ENCODE data around the gene MARCHF10. TPM values are rescaled to one million over a fixed set of nuclear protein-coding genes. Genes with fewer than 3 reads are reported as not detected.

Gene MARCHF10
- total and polyA plus RNA-seq, 7 donors: 0.09 to 2.1 (median 0.71) TPM; not detected in 2

DNA sequence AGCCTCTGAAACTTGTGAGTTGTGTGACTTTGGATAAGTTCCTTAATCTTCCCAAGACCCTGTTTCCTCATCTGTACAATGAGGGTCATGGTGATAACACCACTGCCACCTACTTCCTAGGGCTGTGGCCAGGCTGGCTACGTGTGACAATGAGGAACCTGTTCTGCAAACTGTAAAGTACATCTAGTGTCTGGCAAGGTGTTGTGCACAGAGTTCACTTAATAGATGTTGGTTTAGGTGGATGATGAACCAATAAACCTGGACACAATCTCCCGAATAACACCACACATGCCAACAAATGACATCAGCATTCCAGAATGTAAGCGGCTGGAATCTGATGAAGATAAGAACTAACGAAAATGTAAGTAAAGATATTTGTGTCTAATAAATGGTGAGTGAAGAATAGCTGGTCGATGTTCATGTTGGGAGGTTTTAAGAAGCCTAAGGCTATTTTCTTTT is 82.3 kb downstream of the MARCHF10 start:
- TF ChIP-seq CTCF (IDR thresholded peaks at IDR 0.05): no peak
- no peak for TF ChIP-seq POLR2AphosphoS5 (IDR thresholded peaks at IDR 0.05)
- no peak for TF ChIP-seq EP300 (IDR thresholded peaks at IDR 0.05)
- no peak for TF ChIP-seq POLR2A (IDR thresholded peaks at IDR 0.05)
- no peak overlapping the region for H3K27ac ChIP-seq
- peaks cover 0 to 7% (median 0%) of the 10 kb centered on the region in 3 donors for H3K27me3 ChIP-seq
- H3K4me3 ChIP-seq: no peak overlapping the region
- H3K36me3 ChIP-seq: no peaks in the 10 kb centered on the region
- intact Hi-C loops (cut with DNase I): no loop called here
- no peaks in the 10 kb centered on the region for H3K4me1 ChIP-seq
- 16 to 59% methylated on average over 5 of the region's 5 CpGs for WGBS, 2 donors
- no peaks in the 10 kb centered on the region for H3K9me3 ChIP-seq
- DNase-seq: no peak

DNA sequence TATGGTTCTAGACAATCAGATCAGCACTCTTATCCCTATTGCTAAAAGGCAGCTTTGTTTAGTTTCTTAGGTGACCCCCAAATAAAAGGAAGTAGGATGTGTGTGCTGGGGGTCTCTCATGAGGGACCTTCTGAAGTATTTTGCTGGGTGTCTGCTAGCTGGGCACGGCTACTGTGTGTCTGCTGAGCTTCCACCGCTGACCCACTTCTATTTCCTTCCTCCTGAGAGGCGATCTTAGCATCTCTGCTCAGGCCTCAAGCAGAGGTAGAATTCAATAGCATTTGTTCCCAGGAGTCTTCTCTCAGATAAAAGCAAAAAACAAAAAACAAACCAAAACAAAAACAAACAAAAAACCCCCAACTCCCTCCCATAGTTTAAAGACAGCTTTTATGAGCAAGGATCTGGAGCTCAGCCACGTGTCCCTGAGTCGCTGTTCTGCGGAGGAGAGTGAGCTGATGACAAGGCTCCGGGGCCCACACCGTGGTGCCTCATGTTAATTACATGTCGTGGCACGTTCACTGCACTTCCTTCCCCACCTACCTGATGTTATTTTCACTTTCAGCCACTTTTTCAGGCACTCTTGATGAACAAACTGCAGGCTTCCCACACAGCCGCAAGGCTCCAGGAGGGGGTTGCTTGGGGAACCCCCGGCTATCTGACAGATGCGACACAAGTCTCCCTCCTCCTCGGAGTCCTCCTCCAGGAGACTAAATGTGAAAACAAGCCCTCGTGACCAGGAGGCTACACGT is 83.5 kb downstream of the MARCHF10 start:
- H3K36me3 ChIP-seq: no peaks in the 10 kb centered on the region
- peak; percentile 12 for DNase-seq
- H3K4me3 ChIP-seq: no peak overlapping the region
- no peaks in the 10 kb centered on the region for H3K9me3 ChIP-seq
- intact Hi-C loops (cut with DNase I): no loop called here
- H3K27me3 ChIP-seq: peaks cover 0 to 7% (median 0%) of the 10 kb centered on the region in 3 donors
- no peak overlapping the region for H3K27ac ChIP-seq
- no peak for TF ChIP-seq POLR2A (IDR thresholded peaks at IDR 0.05)
- TF ChIP-seq POLR2AphosphoS5 (IDR thresholded peaks at IDR 0.05): no peak
- no peak for TF ChIP-seq EP300 (IDR thresholded peaks at IDR 0.05)
- no peak for TF ChIP-seq CTCF (IDR thresholded peaks at IDR 0.05)
- no peaks in the 10 kb centered on the region for H3K4me1 ChIP-seq
- 27 to 46% methylated on average over 16 of the region's 16 CpGs for WGBS, 2 donors

GRCh38 chr17:62723842-62724241 is 84.3 kb downstream of the MARCHF10 start:
- intact Hi-C loops (cut with DNase I): no loop called here
- H3K4me1 ChIP-seq: no peaks in the 10 kb centered on the region
- no peak for TF ChIP-seq CTCF (IDR thresholded peaks at IDR 0.05)
- no peak for TF ChIP-seq POLR2AphosphoS5 (IDR thresholded peaks at IDR 0.05)
- no peak for TF ChIP-seq POLR2A (IDR thresholded peaks at IDR 0.05)
- no peak for TF ChIP-seq EP300 (IDR thresholded peaks at IDR 0.05)
- no peaks in the 10 kb centered on the region for H3K9me3 ChIP-seq
- no peak for DNase-seq
- no peaks in the 10 kb centered on the region for H3K36me3 ChIP-seq
- WGBS, 2 donors: 64 to 81% methylated on average over 7 of the region's 7 CpGs
- no peak overlapping the region for H3K27ac ChIP-seq
- H3K4me3 ChIP-seq: no peak overlapping the region
- peaks cover 0 to 7% (median 0%) of the 10 kb centered on the region in 3 donors for H3K27me3 ChIP-seq

- Histone ChIP-seq H3K4me3 (no peak overlapping the region), H3K27me3 (peaks cover 0 to 7% (median 0%) of the 10 kb centered on the region in 3 donors)
- intact Hi-C loops (cut with DNase I): no loop called here
Observed at GRCh38 chr17:62722625-62723024, 85.5 kb downstream of the MARCHF10 start.

DNA sequence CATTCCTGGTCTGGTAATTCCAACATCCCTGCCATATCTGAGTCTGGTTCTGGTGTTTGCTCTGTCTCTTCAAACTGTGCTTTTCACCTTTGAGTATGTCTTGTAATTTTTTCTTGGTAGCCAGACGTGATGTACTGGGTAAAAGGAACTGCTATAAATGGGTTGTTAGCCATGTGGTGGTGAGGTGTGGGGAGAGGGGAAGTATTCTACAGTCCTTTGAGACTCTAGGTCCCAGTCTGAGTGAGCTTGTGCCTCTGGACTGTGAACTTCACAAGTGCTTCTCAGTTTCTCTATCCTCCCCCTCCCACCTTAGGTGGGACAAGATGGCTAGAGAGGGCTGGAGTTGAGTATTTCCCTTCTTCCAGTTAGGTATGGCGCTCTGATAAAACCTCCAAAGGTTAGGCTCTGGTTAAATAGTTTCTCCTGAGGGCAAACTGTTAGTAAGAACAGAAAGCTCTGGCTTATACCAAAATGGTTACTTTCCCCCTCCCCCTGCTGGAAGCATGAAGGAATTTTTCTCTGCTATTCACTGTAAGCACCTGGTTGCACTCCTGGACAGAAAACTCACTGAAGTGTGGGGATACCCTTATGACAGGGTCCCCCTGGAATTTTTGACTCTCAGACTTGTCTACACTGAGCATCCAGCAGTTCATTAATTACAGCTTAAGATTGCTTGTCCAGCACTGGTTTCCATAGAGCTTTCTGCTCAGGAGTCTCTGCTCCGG is 87.8 kb downstream of the MARCHF10 start:
- H3K9me3 ChIP-seq: no peaks in the 10 kb centered on the region
- H3K27ac ChIP-seq: no peak overlapping the region
- no peak for TF ChIP-seq POLR2AphosphoS5 (IDR thresholded peaks at IDR 0.05)
- TF ChIP-seq EP300 (IDR thresholded peaks at IDR 0.05): no peak
- TF ChIP-seq POLR2A (IDR thresholded peaks at IDR 0.05): no peak
- peaks cover 0 to 2% (median 0%) of the 10 kb centered on the region in 3 donors for H3K27me3 ChIP-seq
- no peaks in the 10 kb centered on the region for H3K36me3 ChIP-seq
- no peak overlapping the region for H3K4me3 ChIP-seq
- H3K4me1 ChIP-seq: no peaks in the 10 kb centered on the region
- intact Hi-C loops (cut with DNase I): no loop called here
- 83 to 84% methylated on average over 3 of the region's 3 CpGs for WGBS, 2 donors
- peak; percentile 7 for DNase-seq

More at GRCh38 chr17:62722625-62723024, 85.5 kb downstream of the MARCHF10 start:
- Histone ChIP-seq H3K9me3 (no peaks in the 10 kb centered on the region), H3K36me3 (no peaks in the 10 kb centered on the region), H3K27ac (no peak overlapping the region), H3K4me1 (no peaks in the 10 kb centered on the region)
- no peak for DNase-seq
- TF ChIP-seq POLR2A (IDR thresholded peaks at IDR 0.05): no peak
- no peak for TF ChIP-seq POLR2AphosphoS5 (IDR thresholded peaks at IDR 0.05)
- no peak for TF ChIP-seq EP300 (IDR thresholded peaks at IDR 0.05)
- WGBS, 2 donors: 11 to 34% methylated on average over 1 of the region's 1 CpG
